ENCODE measurements around the gene VAPA.
"Not testable (repeated sequence)": the region's sequence is repeated elsewhere in the genome, so short reads cannot be mapped to it uniquely, and the experiment has no call there.

Gene VAPA

DNA sequence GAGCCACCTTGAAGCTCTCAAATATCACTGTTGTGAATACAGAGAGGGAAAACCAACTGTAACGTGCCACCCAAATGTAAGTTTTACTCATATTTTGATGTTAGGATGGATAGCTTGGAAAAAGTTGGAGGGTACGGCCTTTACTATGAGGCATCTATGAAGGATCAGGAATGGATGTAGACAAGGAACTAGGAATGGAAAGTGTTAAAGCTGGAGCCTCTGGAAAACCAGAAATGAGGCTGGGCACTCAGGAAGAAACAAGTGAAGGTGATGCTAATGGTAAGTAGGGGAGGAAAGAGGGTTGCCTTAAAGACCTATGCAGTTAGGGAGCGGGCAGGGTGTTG lies 27.8 kb upstream of the VAPA start:
- DNase-seq (ENCODE audit: low read depth): no peak

DNA sequence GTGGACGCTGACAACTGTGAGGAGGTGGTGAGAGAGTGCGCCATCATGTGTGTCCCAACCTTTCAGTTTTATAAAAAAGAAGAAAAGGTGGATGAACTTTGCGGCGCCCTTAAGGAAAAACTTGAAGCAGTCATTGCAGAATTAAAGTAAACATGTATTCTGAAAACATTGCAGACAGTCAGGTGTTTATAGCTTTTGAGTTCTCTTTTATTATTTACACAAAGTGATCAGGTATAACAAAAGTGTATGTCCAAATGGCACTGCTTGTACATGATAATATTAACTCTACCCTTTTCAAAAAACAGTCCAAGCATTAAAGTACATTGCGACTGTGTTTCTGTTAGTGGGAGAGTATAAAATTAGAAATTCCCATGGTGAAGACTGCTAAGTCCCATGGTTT lies 25.8 kb upstream of the VAPA start:
- DNase-seq (ENCODE audit: low read depth): no peak

DNA sequence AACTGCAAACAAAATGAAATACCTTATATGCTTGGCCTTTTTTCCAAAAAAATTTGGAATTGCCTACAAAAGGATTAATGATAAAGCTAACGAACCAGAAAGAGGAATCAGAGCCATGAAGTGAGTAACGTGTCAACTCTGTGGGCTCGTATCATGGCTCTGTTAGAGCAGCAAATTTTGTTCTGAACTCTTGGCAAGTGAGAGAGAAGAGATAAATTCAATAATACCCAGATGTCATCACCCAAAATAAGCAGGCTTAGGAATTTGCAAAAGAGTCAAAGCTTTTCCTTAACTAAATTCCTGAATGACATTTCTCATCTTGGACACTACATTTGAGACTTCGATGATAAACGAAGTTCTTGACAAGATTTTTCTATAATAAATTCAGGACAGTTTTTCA lies 23.6 kb upstream of the VAPA start:
- DNase-seq (ENCODE audit: low read depth): no peak

- no peak for DNase-seq (ENCODE audit: low read depth)
Measured at GRCh38 chr18:9890957-9891356, 22.9 kb upstream of the VAPA start.

DNA sequence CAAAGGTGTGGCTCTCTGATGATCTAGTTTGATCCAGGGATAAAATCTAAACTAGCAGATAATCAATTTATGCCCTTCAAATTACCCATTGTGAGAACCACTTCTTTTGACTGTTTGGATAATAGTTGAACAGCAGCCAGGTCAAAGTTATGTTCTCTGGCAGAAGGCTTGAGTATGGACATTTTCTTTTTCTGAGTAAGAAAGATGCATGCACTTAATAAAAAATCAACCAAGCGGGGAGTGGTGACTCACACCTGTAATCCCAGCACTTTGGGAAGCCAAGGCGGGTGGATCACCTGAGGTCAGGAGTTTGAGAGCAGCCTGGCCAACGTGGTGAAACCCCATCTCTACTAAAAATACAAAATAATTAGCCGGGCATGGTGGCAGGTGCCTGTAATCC lies 22.3 kb upstream of the VAPA start:
- DNase-seq (ENCODE audit: low read depth): not testable (repeated sequence)

- no peak for DNase-seq (ENCODE audit: low read depth)
Measured at GRCh38 chr18:9894454-9895068, 19.3 kb upstream of the VAPA start.

DNA sequence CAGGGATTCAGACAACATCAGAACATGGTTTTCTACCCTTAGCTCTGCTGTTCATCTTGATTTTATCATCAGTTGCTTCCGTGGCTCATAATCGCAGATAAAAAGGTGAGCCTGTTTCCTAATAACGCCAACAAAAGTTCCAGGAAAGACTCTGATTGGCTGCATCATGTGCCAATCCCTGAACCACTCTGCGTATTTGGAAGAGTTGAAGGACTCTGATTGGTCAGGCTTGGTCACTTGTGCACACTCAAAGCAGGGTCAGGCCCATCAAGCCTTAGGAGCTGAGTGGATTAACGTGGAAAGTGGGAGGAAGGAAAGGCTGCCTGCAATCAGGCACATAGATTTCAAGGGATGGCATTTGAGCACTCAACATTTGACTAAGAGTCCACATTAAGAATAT lies 16.7 kb upstream of the VAPA start:
- DNase-seq (ENCODE audit: low read depth): no peak

DNA sequence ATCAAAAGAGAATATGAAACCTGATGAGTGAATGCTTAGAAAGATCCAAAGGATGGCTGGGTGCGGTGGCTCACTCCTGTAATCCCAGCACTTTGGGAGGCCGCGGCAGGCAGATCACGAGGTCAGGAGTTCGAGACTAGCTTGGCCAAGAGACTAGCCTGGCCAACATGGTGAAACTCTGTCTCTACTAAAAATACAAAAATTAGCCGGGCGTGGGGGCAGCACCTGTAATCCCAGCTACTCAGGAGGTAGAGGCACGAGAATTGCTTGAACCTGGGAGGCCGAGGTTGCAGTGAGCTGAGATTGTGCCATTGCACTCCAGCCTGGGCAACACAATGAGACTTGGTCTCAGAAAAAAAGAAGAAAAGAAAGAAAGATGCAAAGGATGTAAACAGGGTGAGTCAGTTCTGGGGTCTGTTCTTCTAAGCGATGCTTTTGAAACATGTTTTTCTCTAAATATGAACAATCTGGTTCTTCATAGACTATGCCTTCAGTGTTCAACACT lies 16.0 kb upstream of the VAPA start:
- not testable (repeated sequence) for DNase-seq (ENCODE audit: low read depth)

GRCh38 chr18:9898792-9899549 lies 14.8 kb upstream of the VAPA start:
- DNase-seq (ENCODE audit: low read depth): no peak

DNA sequence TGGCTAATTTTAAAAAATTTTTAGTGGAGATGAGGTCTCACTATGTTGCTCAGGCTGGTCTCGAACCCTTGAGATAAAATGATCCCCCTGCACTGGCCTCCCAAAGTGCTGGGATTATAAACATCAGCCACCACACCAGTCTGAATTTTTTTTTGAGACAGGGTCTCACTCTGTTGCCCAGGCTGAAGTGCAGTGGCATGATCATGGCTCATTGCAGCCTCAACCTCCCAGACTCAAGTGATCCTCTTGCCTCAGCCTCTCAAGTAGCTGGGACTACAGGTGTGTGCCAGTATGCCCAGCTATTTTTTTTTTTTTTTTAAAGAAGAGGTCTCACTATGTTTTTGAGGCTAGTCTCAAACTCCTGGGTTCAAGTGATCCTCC lies 14.3 kb upstream of the VAPA start:
- not testable (repeated sequence) for DNase-seq (ENCODE audit: low read depth)

- DNase-seq (ENCODE audit: low read depth): no peak
Measured at GRCh38 chr18:9900699-9901098, 13.1 kb upstream of the VAPA start.

DNA sequence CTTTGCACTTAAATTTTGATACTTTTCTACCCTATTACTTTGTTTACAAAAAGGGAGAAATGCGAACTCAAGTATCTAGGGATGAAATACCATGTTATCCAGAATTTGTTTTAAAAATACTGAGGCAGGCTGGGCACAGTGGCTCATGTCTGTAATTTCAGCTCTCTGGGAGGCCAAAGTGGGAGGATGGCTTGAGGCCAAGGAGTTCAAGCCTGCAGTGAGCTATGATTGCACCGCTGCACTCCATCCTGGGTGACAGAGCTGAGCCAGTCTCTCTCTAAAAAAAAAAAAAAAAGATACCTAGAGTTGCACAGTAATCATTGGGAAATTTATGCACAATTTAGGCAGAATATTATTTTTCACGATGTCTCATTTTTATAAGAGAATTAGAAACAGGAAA lies 12.4 kb upstream of the VAPA start:
- DNase-seq (ENCODE audit: low read depth): no peak

GRCh38 chr18:9902264-9902663 lies 11.6 kb upstream of the VAPA start:
- not testable (repeated sequence) for DNase-seq (ENCODE audit: low read depth)

DNA sequence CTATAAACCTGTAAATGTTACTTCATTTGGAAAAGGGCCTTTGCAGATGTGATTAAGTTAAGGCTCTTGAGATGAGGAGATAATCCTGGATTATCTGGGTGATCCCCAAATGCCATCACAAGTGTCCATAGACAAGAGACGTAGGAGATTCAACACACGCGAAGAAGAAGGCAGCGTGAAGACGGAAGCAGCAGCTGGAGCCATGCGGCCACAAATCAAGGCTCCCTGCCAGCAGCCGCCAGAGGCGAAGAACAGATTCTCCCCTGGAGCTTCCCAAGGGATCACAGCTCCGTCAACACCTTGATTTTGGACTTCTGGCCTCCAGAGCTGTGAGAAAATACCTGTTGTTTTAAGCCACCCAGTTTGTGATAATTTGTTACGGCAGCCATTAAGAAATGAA lies 11.0 kb upstream of the VAPA start:
- DNase-seq (ENCODE audit: low read depth): no peak

GRCh38 chr18:9905401-9905922 lies 8.4 kb upstream of the VAPA start:
- no peak for DNase-seq (ENCODE audit: low read depth)

DNA sequence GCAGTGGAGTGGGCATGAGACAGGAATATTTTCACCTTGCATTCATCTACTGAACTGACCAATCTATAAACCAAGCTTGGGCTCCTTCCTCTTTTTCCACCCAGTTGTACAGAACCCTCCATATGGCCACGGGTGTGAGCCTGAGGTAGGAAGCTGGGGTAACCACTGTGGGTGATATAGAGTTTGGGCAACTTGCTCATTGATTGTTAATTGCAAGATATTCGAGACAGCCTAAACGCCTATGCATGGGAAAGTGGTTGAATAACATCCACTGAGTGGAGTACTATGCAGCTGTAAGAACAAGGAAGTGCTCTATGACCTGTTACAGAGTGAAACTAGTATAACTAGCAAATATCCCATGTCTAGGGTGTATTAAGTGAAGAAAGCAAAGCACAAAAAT lies 7.3 kb upstream of the VAPA start:
- DNase-seq (ENCODE audit: low read depth): no peak

GRCh38 chr18:9907867-9908266 lies 5.9 kb upstream of the VAPA start:
- no peak for DNase-seq (ENCODE audit: low read depth)

DNA sequence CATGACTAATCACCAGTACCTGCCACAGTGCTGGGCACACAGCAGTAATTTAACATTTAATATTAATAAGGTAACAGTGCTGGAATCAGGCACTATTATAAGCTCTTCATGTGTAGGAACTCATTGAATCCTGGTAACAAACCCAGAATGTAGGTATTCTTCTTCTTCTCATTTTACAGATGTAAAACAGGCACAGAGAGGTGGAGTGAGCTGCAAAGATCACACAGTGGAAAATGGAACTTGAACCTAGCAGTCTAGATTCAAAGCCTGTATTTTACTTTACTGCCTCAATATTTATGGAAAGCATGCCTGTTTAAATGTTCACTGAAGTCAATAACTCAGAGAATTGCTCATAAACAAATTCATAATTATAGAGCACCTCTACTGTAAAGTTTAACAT lies 3.7 kb upstream of the VAPA start:
- no peak for DNase-seq (ENCODE audit: low read depth)

DNA sequence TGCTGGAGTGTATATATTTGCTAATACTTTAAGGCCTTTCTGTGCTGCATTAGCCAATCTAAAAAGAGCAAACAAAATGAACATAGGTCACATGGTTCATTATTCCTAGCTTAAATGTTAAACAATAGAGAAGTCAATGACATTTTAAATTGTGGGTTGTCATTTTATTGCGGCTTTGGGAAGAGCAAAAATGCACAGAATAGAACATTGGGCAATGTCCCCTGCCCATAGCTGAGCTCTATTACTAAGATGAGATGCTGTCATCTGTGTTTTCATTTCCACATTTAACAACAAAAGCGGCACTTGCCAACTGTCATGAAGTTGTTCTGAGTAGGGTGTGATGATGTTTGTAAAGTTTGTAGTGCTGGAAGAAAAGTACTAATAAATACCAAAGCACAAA lies 3.2 kb upstream of the VAPA start:
- DNase-seq (ENCODE audit: low read depth): no peak

DNA sequence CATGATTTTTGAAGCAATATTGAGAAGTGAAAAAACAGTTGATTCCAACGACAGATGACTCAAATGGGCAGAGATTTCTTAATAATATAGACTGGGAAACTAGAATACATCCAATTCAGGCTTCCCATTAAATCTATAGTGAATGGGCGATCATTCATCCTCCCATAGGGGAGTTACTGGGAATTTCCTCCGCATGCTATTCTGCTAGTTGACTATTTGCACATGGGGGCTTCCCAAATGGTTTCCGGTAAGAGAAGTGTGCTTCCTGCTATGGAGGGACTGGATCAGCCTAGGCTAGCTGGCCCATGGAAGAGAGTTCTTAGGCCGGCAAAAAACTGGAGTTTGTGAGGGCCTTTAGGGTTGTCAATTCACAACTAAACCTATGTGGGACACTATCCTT lies 2.6 kb upstream of the VAPA start:
- no peak for DNase-seq (ENCODE audit: low read depth)

- not testable (repeated sequence) for DNase-seq (ENCODE audit: low read depth)
Measured at GRCh38 chr18:9912285-9912684, 1.5 kb upstream of the VAPA start.

GRCh38 chr18:9913151-9913525 lies 678 bp upstream of the VAPA start:
- DNase-seq (ENCODE audit: low read depth): no peak

- no peak for DNase-seq (ENCODE audit: low read depth)
Measured at GRCh38 chr18:9914334-9914583, 443 bp downstream of the VAPA start.
